Measurements from ENCODE around the gene TTLL11.

DNA sequence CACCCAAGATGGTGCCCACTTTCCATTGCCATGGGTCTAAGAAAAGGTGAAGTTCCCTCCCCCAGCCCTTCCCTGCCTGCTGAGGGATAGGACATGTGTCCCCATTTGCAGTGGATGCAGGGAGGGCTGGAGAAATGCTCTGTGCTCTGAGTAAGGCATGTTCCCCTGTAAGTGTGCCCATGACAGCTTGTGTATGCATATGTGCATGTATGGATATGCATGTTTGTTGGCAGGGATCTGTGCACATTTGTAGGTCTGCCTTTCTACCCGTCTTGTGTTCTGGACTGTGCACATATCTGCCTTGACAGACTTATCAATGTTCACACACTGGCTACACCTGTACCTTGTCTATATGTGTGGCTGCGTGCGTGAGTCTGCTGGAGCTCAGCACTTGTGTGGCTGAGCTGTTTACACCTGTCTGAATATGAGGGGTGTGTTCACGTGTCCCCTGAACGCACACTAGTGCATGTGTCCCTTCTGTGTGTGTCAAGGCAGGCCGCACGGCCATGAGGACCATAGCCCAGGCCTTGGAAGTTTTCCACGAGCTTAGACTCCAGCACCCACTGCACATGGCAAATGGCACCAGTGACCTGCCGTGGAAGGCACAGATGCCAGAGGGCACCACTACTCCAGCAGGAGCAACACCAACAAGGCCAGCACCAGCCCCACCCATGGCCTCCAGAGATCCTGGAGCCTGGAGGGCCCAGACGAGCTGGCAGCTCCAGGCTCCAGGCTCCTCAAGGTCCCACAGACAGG is 27.4 kb upstream of the TTLL11 start:
- TF ChIP-seq, protein P1, sequence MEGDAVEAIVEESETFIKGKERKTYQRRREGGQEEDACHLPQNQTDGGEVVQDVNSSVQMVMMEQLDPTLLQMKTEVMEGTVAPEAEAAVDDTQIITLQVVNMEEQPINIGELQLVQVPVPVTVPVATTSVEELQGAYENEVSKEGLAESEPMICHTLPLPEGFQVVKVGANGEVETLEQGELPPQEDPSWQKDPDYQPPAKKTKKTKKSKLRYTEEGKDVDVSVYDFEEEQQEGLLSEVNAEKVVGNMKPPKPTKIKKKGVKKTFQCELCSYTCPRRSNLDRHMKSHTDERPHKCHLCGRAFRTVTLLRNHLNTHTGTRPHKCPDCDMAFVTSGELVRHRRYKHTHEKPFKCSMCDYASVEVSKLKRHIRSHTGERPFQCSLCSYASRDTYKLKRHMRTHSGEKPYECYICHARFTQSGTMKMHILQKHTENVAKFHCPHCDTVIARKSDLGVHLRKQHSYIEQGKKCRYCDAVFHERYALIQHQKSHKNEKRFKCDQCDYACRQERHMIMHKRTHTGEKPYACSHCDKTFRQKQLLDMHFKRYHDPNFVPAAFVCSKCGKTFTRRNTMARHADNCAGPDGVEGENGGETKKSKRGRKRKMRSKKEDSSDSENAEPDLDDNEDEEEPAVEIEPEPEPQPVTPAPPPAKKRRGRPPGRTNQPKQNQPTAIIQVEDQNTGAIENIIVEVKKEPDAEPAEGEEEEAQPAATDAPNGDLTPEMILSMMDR (IDR thresholded peaks at IDR 0.05): no peak
- no peak for TF ChIP-seq POLR2A (IDR thresholded peaks at IDR 0.05)
